HUDEP-2 (cell line): Measurements from ENCODE around the gene USP31.

Experiments
- DNase-seq, 76 experiments: peaks; one replicate each; lab custom pipeline; 2025; ENCODE audit not compliant: unreplicated experiment in 76 of 76; lab: John Stamatoyannopoulos, UW

USP31 gene

GRCh38 chr16:23132775-23133463, 16.3 kb downstream of the USP31 start:
- no peak for DNase-seq

- DNase-seq: no peak
Measured at GRCh38 chr16:23131931-23132621, 17.2 kb downstream of the USP31 start.

GRCh38 chr16:23131436-23131835, 17.8 kb downstream of the USP31 start:
- DNase-seq: no peak

DNA sequence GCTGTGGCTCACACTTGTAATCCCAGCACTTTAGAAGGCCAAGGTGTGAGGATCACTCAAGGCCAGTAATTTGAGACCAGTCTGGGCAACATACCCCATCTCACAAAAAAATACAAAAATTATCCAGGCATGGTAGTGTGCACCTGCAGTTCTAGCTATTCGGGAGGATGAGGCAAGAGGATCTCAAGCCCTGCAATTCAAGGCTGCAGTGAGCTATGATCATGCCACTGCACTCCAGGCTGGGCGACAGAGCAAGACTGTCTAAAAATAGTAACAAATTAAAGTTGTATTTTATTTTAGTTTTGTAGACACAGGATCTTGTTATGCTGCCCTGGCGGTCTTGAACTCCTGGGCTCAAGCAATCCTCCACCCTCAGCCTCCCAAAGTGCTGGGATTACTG, 18.2 kb downstream of the USP31 start:
- DNase-seq: no peak

GRCh38 chr16:23129686-23130085, 19.6 kb downstream of the USP31 start:
- no peak for DNase-seq

DNA sequence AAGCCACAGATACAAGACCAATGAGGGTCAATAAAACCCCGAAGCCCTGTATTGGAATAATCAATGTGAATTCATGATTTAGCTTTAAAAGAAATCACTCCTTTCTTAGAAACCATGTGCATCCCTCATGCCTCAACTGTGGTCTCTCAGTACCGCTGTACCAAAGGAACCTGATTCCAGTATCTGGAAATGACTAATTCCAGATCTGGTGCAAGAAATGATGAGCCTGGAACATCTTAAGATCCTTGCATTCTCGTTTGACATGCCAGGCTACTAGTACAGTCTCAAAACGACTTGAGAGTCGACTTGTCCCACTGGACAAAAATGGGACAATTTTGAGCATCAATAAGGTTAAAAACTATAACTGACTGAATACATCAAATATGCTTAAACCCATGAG, 21.2 kb downstream of the USP31 start:
- DNase-seq: no peak

DNA sequence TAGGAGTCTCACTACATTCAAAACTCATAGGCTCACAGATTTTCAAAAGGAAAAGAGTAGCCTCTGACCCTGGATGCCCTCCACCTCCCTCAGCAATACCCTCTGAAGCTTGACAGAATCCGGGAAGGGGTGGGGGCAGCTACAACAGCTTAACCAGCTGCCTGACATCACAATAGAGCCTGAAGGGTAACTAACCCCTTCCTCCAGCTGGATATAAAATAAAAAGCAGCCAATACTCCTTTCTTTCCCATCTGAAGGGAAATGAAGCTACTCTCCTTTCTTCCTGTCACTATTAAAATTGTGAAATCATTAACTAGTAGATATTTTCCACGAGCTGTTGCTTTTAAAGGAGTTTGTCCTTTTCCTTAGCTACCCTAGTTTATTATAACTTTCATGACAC, 24.0 kb downstream of the USP31 start:
- no peak for DNase-seq

DNA sequence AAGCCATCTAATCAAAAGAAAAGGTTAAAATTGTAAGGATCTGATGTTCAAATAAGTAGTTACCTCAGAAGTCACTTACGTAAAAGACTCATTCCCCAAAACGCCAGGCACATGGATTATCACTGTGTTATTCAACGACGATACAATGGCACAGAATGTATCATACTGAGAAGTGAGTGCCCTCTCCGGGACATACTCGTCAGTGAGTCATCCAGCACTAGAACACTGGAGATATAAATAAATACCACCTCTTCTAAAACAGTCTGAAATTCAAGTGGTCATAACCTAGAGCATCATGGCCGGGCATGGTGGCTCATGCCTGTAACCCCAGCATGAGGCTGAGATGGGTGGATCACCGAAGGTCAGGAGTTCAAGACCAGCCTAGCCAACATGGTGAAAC, 24.9 kb downstream of the USP31 start:
- no peak for DNase-seq

DNA sequence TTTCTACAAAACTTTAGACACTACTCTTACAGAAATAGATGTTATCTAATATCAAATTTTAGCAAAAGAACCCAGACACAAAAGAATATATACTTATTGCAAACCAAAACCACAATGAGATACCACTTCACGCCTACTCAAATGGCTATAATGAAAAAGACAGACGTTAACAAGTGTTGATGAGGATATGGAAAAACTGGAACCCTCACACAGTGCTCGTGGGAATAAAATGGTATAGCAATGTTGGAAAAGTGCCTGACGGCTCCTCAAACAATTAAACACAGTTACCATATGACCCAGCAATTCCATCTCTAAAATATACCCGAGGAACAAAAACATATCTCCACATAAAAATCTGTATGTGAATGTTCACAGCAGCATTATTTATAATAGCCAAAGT, 27.1 kb downstream of the USP31 start:
- no peak for DNase-seq

- no peak for DNase-seq
Measured at GRCh38 chr16:23121024-23121423, 28.2 kb downstream of the USP31 start.

DNA sequence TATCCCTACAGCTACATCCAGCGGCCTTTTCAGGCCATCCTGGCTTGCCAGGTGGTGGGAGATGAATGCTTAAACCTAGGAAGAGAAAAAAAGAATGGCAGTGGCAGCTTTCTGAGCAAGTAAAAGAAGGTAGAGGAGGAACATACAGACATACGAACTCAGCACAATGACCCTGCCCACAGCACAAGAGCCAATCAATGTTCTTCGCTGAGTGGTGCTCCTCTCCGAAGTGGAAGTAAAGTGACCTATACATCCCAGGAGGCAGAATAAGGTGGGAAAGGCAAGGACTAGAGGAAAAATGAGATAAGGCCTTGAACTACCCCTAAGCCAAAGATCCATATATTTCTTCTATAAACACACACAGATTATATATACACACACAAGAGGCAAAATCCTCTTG, 28.7 kb downstream of the USP31 start:
- DNase-seq: no peak

- DNase-seq: no peak
Measured at GRCh38 chr16:23119570-23119969, 29.7 kb downstream of the USP31 start.

DNA sequence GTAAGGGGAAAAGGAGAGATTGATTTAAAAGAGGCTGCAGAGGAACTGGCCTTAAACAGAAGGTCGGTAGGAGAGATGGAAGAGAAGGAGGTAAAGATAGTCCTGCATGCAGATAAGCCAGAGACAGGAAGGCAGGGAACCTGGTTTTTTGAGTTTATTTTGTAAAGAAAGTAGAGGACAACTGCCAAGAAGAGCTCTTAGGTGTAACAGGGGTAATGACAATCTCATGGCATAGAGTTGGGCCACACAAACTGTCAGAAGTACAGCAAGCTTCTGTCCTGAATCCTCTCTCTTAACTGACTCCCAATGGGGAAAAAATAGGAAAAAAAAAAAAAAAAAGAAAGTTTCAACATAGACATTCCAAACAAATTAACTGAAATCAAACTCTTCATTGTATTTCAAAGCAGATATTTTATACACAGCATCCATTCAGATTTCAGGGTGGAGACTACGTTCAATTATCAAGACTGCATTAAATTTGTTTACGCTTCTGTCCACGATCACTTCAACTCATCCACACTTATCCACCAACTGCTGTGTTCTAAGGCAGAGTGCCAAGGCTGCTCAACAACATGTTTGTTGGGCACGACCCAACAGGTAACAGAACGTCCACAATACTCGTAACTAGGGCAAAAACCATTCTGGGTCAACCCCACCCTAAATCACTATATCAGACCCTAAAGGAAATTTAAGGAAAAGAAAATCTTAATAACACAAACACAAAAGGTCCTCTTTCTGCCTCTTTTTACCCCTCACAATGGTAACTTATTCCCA, 34.9 kb downstream of the USP31 start:
- DNase-seq: no peak

DNA sequence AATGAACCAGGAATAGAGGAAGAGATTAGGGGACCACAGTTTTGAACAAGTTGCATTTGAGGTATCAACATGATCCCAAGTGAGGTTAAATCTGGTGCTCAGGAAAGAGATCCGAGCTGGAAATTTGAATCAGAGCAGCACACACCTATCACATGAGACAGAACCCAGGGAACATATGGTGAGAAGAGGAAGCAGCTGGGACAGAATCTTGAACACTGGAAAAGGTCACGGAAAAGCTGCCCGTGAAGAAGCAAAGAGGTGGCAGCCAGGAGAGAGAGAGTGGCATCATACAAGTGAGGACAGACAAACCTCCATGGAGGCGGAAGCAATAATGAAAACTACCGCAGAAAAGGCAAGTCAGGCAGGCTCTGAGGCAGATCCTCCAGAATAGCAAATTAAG, 36.1 kb downstream of the USP31 start:
- DNase-seq: no peak

- no peak for DNase-seq
Measured at GRCh38 chr16:23110257-23110899, 38.9 kb downstream of the USP31 start.

GRCh38 chr16:23107936-23108335, 41.3 kb downstream of the USP31 start:
- DNase-seq: no peak

- no peak for DNase-seq
Measured at GRCh38 chr16:23107117-23107516, 42.1 kb downstream of the USP31 start.

GRCh38 chr16:23105309-23105708, 43.9 kb downstream of the USP31 start:
- DNase-seq: no peak

- no peak for DNase-seq
Measured at GRCh38 chr16:23104032-23104955, 45.0 kb downstream of the USP31 start.

GRCh38 chr16:23103603-23104002, 45.6 kb downstream of the USP31 start:
- DNase-seq: peak in 2 of 76 experiments; percentile 7 to 17
